Activated CD4-positive, alpha-beta T cell treated with anti-CD3 and anti-CD28 coated beads for 4 hours (primary cell): ENCODE data around the gene PLCG2.
A peak's percentile ranks its signal among the peaks of the same experiment; 100 is the strongest.

Experiments
- DNase-seq, 2 donors: peaks; one replicate each; pipeline ENCODE4 v3.0.0-alpha.2; 2020

PLCG2 gene

DNA sequence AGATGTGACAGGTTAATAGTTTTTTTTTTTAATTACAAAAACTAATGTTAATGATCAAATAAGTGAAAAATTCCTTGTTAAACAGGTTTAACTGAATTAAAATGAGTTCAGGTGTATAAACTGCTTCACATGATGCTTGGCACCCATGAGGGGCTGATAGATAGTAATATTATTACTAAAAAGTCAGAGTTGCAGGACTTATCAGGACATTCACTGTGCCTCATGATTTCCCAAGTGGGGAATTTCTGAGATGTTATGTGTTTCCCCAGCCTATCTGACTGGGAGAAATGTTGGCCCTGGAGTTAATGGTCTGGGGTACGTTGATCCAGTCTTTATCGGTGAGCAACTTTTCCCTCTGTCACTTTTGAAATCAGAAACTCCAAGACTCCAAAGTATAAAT is 102.1 kb downstream of the PLCG2 start:
- DNase-seq, result no peak

DNA sequence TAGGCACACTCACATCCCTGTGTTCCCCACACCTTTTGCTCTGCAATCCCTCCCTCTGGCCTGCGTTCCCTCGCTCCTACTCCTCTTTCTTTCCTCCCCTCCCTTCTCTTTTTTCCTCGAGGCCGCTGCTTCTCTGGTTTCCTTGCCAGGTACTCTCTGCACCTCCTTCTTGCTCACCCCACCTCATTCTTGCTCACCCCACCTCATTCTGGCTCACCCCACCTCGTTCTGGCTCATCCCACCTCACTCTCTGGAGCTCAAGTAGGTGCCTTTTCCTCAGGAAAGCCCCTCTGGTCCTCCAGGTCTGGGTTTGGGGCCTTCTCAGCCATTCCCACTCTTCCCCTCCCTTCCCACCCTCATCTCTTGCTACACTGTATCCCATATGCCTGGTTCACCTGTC is 103.5 kb downstream of the PLCG2 start:
- no peak for DNase-seq

GRCh38 chr16:81883235-81883634 is 104.1 kb downstream of the PLCG2 start:
- no peak for DNase-seq

DNA sequence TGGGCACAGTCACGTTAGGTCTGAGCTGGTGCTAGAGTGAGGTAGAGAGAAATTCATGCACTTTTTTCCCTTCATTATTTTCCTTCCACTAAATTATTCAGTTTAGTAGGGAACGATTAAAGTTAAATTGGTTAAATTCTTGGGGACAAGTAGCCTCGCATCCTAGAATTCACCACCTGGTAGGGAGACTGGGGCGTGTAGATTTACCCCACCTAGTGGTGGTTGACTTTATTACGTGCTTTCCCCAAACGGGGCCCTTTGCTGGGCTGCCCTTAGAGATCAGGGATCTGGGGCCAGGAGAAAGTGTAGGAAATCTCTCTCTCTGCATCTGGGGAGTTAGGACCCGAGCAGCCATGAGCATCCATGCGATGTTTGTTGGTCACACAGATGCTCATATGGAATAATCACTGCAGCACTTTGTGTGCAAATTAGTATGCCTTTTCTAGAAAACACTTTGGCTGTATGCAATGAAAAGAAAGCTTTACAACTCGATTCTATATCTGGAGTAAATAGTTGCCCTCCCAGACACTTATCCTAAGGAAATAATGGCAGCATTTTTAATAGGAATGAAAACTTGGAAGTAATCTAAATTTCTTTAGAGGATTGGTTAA is 107.0 kb downstream of the PLCG2 start:
- DNase-seq, result peak in 1 of 2 donors; percentile 6

- DNase-seq, result no peak
Observed at GRCh38 chr16:81888520-81889394, 109.7 kb downstream of the PLCG2 start.

DNA sequence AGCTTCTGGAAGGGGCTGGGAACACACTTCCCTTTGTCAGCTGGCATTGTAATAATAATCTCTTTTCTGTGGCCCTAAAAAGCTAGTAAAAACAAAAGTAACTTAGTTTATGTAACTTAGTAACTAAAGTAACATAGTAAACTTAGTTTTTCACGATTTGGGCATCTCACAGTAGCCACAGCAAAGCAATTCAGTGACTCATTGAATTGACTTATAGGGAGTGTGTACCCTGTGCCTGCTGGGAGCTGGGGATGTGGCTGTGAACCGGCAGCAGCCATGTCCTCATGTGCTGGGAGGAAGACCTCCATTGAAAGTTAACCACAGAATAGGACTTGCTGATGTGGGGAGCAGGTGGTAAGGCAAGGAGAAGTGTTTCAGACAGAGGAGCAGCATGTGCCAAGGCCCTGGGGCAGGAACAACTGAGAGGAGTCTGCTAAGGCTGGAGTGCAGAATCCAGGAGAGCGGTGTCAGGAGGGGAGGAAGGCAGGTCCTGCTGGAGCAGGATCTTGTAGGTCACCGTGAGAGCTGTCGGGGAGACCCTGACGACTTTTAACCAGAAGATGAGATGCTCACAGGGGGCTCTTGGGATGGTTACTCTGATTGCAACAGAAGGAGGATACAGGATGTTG is 112.8 kb downstream of the PLCG2 start:
- DNase-seq, result no peak

- DNase-seq, result no peak
Observed at GRCh38 chr16:81894592-81894991, 115.5 kb downstream of the PLCG2 start.

- DNase-seq, result no peak
Observed at GRCh38 chr16:81896902-81897301, 117.8 kb downstream of the PLCG2 start.

DNA sequence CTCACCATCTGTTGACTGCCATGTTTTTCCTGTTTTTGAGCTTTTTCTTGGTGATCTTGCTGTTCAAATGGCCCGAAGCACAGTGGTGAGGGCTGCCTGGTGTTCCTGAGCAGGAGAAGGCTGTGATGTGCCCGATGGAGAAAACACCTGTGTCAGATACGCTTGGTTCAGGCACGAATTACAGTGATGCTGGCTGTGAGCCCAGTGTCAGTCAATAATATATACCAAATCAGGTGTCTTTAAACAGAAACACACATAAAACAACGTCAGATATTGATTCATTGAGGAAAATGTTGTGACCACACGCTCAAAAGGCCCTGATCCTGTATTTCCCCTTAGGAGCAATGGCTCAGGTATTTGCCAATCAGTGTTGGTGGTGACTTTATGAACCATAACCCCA is 120.5 kb downstream of the PLCG2 start:
- no peak for DNase-seq

DNA sequence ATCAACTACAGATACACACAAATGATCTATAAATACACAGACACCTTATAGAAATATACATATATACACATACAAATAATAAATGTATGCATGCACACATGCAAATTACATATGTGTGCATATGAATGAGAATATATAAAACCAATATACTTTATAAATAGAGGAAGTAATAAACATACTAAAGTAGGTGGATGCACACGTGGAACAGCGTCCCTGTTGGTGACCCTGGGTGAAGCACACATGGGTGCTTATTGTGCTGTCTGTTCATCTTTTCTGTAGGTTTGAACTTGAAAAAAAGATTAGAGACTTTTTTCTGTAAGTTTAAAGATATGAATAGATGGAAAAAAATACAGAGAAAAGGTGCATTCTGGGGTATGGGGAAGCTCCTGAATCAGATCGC is 120.9 kb downstream of the PLCG2 start:
- DNase-seq, result no peak

- DNase-seq, result no peak
Observed at GRCh38 chr16:81900456-81900855, 121.4 kb downstream of the PLCG2 start.

GRCh38 chr16:81901484-81901883 is 122.4 kb downstream of the PLCG2 start:
- no peak for DNase-seq

GRCh38 chr16:81902025-81902424 is 122.9 kb downstream of the PLCG2 start:
- no peak for DNase-seq

DNA sequence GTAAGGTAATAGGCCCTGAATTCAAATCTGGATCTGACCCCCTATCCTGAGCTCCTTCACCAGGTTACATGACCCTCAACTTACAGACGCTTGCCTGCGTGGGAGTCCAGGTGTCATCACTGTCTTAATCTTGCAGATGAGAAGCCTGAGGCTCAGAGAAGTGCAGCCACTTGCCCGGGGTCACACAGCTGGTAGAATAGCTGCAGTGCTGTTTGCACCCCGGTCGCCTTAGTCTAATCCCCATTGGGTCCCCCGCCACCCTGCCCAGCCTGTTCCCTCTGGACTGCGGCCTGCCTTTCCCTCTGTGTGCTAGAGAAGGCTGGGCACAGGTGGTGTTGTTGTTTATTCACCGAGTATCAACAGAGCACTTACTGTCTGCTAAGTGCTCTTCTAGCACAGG is 125.2 kb downstream of the PLCG2 start:
- DNase-seq, result no peak

DNA sequence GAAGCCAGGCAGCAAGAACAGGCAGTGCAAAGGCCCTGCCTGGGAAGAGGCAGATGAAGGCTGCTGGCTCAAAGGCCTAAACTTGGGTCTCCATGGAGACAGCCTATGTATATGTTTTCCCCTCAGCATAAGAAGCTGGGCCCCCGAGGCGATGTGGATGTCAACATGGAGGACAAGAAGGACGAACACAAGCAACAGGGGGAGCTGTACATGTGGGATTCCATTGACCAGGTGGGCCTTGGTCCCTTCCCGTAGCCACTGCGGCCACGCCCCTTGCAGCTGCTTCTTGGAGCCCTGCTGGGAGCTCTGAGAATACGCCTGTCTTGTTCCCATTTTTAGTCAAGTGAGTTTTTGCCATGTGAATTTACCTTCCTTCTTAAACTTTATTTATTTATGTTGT is 126.2 kb downstream of the PLCG2 start:
- DNase-seq, result no peak

DNA sequence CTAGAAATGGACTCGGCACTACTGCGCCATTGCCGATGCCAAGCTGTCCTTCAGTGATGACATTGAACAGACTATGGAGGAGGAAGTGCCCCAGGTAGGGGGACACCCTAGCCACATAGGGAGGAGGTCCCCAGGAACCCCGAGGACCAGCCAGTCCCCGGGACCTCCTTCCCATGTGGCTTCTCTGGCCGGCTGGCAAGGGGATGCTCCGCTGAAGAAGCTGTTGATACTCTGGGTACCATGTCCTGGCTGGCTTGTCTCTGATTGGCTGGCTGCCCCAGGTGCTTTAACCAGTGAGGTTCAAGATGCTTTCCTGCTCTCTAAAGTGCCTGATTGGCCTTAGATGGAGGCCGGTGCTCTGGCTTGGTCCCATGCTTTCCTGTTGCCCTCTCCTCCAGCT is 128.6 kb downstream of the PLCG2 start:
- no peak for DNase-seq

GRCh38 chr16:81908466-81909262 is 129.6 kb downstream of the PLCG2 start:
- DNase-seq, result no peak

DNA sequence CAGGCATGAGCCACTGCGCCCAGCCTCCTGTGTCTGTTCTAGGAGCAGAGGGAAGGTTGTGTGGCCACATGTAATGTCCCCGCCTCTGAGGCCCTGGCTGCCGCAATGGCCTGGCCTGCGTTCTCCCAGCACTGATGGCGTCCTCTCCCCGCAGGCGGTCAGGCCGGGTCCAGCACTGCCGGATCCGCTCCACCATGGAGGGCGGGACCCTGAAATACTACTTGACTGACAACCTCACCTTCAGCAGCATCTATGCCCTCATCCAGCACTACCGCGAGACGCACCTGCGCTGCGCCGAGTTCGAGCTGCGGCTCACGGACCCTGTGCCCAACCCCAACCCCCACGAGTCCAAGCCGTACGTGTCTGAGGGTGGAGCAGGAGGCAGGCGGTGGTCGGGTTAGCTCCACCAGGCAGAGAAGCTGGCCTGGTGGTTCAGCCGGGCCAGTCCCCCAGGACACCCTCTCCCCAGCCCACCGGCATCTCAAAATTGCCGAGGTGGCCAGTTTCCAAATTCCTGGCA is 131.3 kb downstream of the PLCG2 start:
- no peak for DNase-seq

DNA sequence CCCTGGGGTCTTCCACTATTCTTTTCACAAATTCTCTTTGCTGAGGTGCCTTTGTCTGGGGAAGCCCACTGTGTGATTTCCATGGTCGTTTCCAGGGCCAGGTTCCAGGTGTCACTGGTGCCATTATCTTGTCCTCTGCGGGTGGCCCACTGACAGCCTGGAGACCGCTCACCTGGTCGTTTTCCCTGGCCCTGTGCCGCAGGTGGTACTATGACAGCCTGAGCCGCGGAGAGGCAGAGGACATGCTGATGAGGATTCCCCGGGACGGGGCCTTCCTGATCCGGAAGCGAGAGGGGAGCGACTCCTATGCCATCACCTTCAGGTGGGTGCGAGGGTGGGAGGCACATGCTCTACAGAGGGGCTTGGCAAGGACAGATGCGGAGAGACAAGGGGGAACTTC is 133.3 kb downstream of the PLCG2 start:
- no peak for DNase-seq

DNA sequence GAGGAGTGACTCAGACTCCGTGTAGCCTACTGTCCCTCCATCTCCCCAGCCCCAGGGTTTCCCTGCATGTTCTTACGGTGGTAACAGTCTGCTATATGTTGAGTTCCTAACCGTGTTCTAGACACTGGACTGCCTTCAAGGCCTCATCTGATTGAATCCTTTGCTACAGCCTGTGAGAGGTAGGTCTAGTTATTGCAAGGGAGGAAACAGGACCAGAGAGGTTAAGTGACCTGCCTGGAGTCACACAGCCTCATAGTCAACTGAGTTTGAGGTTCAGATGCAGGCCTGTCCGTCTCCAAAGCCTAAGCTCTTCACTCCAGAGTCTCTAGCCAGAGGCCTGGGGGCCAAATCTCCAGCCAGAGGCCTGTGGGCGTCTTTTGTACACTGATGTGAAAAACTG is 134.1 kb downstream of the PLCG2 start:
- DNase-seq, result no peak

DNA sequence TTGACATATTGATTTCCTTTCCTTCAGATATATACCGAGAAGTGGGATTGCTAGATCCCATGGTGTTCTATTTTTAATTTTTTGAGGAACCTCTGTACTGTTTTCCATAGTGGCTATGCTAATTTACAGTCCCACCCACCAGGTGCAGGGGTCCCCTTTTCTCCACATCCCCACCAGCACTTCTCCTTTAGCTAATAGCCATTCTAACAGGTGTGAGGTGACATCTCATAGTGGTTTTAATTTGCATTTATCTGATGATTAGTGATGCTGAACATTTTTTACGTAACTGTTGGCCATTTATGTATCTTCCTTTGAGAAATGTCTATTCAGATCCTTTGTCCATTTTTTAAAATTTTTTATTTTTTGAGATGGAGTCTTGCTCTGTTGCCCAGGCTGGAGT is 138.3 kb downstream of the PLCG2 start:
- DNase-seq, result no peak

- DNase-seq, result no peak
Observed at GRCh38 chr16:81918927-81919326, 139.8 kb downstream of the PLCG2 start.

GRCh38 chr16:81920498-81920897 is 141.4 kb downstream of the PLCG2 start:
- no peak for DNase-seq
